ENCODE results near the gene PHEX. TPM values are rescaled to one million over a fixed set of nuclear protein-coding genes. Genes with fewer than 3 reads are reported as not detected.

PHEX gene
- total and polyA plus RNA-seq, 2 experiments from 2014 or later = 0.05 to 0.21 TPM

- H3K36me3 ChIP-seq (ENCODE audit: insufficient read depth) = no peaks in the 10 kb centered on the region
- H2AFZ ChIP-seq = no peak overlapping the region
- TF ChIP-seq POLR2AphosphoS5 (IDR thresholded peaks at IDR 0.05; ENCODE audit: low read depth) (no peak), REST (IDR thresholded peaks at IDR 0.05; ENCODE audit: unreplicated experiment) (no peak), EZH2 (IDR thresholded peaks at IDR 0.05; ENCODE audit: low read depth, unreplicated experiment) (no peak), CTCF (conservative IDR thresholded peaks at IDR 0.05; ENCODE audit: low read depth in 2 of 2) (no peak), CREB1 (CRISPR knock-in tag; IDR thresholded peaks at IDR 0.05; ENCODE audit: low read depth) (no peak), ETS1 (IDR thresholded peaks at IDR 0.05) (no peak), ZNF114 (CRISPR knock-in tag; IDR thresholded peaks at IDR 0.05) (no peak), ZNF331 (CRISPR knock-in tag; IDR thresholded peaks at IDR 0.05; ENCODE audit: low read depth) (no peak), EZH2phosphoT487 (IDR thresholded peaks at IDR 0.05; ENCODE audit: unreplicated experiment) (no peak), ZNF462 (CRISPR knock-in tag; IDR thresholded peaks at IDR 0.05) (no peak), NANOG (IDR thresholded peaks at IDR 0.05; ENCODE audit: borderline replicate concordance) (no peak), STAT1 (IDR thresholded peaks at IDR 0.05; ENCODE audit: unreplicated experiment) (no peak), JUNB (IDR thresholded peaks at IDR 0.05; ENCODE audit: unreplicated experiment) (no peak)
- no peak overlapping the region for H3K4me3 Mint-ChIP-seq
- H3K27me3 Mint-ChIP-seq (ENCODE audit: insufficient read depth, low read depth, poor library complexity) = no peaks in the 10 kb centered on the region
- H3K9me3 Mint-ChIP-seq = peaks cover under 1% of the 10 kb centered on the region; the same call in 2 of the 3 replicates
- H3K4me2 ChIP-seq = no peak overlapping the region
- H3K4me1 Mint-ChIP-seq = no peaks in the 10 kb centered on the region
- H3K9me2 ChIP-seq (ENCODE audit: insufficient read depth) = no peaks in the 10 kb centered on the region
- H3K79me2 ChIP-seq (replicated peaks; ENCODE audit: insufficient read depth) = no peaks in the 10 kb centered on the region
- ATAC-seq (no peak), DNase-seq (ENCODE audit: low spot score) (no peak)
- H3K27ac ChIP-seq (ENCODE audit: low read depth) = no peak overlapping the region
- H4K20me1 ChIP-seq (replicated peaks; ENCODE audit: insufficient read depth) = no peaks in the 10 kb centered on the region
- no peaks in the 10 kb centered on the region for H3F3A ChIP-seq (replicated peaks; ENCODE audit: low read depth)
- no peak overlapping the region for H3K4me3 ChIP-seq
- H3K36me3 Mint-ChIP-seq (ENCODE audit: low read depth) = no peaks in the 10 kb centered on the region
- H3K4me1 ChIP-seq (ENCODE audit: insufficient read depth) = no peaks in the 10 kb centered on the region
- H3K27me3 ChIP-seq (ENCODE audit: insufficient read depth) = no peaks in the 10 kb centered on the region
- no peak overlapping the region for H3K27ac Mint-ChIP-seq
These were observed 205.4 kb downstream of the PHEX start for GRCh38 chrX:22237479-22237878.
